Measurements from ENCODE around the gene HMGN2. TPM values are rescaled to one million over a fixed set of nuclear protein-coding genes. Genes with fewer than 3 reads are reported as not detected.

Gene HMGN2
- total RNA-seq: 150 TPM
- long read RNA-seq, transcript HMGN2-201 (6 exons, 1,191 nt): major isoform, 67 of 72 reads
- long read RNA-seq, partial matches to known transcripts: 2 of 72 reads
- long read RNA-seq, other reads (novel, unspliced or antisense): 1 of 72 reads

GRCh38 chr1:26472320-26472900, at the start of gene HMGN2:
HMGN2 (plus strand) TSS chr1:26472440; CDS start chr1:26472613, 173 bp downstream.
- intact Hi-C loops (cut with DNase I): no loop called here
- peak; percentile 94 for DNase-seq (ENCODE audit: missing footprints)

GRCh38 chr1:26429721-26430120, 42.5 kb upstream of the HMGN2 start:
- DNase-seq (ENCODE audit: missing footprints): no peak
- intact Hi-C loops (cut with DNase I): no loop called here

More at GRCh38 chr1:26472320-26472900, at the start of gene HMGN2:
- ATAC-seq: peak; percentile 82

GRCh38 chr1:26431979-26432695, 40.1 kb upstream of the HMGN2 start, which contains the start of gene DHDDS:
DHDDS (plus strand) TSS chr1:26432321; CDS start chr1:26432946, 625 bp downstream.
- peak; percentile 100 for DNase-seq (ENCODE audit: missing footprints)
- intact Hi-C loops (cut with DNase I): no loop called here
- peak; percentile 100 for ATAC-seq

More at GRCh38 chr1:26429721-26430120, 42.5 kb upstream of the HMGN2 start:
- no peak for ATAC-seq

GRCh38 chr1:26432793-26433192, 39.4 kb upstream of the HMGN2 start:
- intact Hi-C loops (cut with DNase I): no loop called here
- no peak for ATAC-seq
- DNase-seq (ENCODE audit: missing footprints): no peak

- DNase-seq (ENCODE audit: missing footprints): no peak
- no peak for ATAC-seq
- intact Hi-C loops (cut with DNase I): no loop called here
Observed at GRCh38 chr1:26434161-26434752, 38.0 kb upstream of the HMGN2 start.

- DNase-seq (ENCODE audit: missing footprints) (no peak), ATAC-seq (no peak)
- intact Hi-C loops (cut with DNase I): no loop called here
Observed at GRCh38 chr1:26438041-26438440, 34.2 kb upstream of the HMGN2 start.

GRCh38 chr1:26440259-26440658, 32.0 kb upstream of the HMGN2 start:
- ATAC-seq: no peak
- intact Hi-C loops (cut with DNase I): no loop called here
- DNase-seq (ENCODE audit: missing footprints): no peak

GRCh38 chr1:26449868-26450267, 22.4 kb upstream of the HMGN2 start:
- no peak for ATAC-seq
- DNase-seq (ENCODE audit: missing footprints): no peak

GRCh38 chr1:26450908-26451307, 21.3 kb upstream of the HMGN2 start:
- intact Hi-C loops (cut with DNase I): no loop called here
- DNase-seq (ENCODE audit: missing footprints) (no peak), ATAC-seq (no peak)

More at GRCh38 chr1:26449868-26450267, 22.4 kb upstream of the HMGN2 start:
- intact Hi-C loops (cut with DNase I): no loop called here

GRCh38 chr1:26452459-26453183, 19.6 kb upstream of the HMGN2 start:
- DNase-seq (ENCODE audit: missing footprints): no peak
- ATAC-seq: no peak
- intact Hi-C loops (cut with DNase I): no loop called here

- ATAC-seq: peak; percentile 10
- DNase-seq (ENCODE audit: missing footprints): no peak
- intact Hi-C loops (cut with DNase I): no loop called here
Observed at GRCh38 chr1:26459148-26459547, 13.1 kb upstream of the HMGN2 start.

GRCh38 chr1:26459573-26460031, 12.6 kb upstream of the HMGN2 start:
- peak; percentile 81 for ATAC-seq
- intact Hi-C loops (cut with DNase I): no loop called here
- no peak for DNase-seq (ENCODE audit: missing footprints)

GRCh38 chr1:26468911-26469310, 3.3 kb upstream of the HMGN2 start:
- DNase-seq (ENCODE audit: missing footprints) (no peak), ATAC-seq (no peak)
- intact Hi-C loops (cut with DNase I): no loop called here

GRCh38 chr1:26469558-26469957, 2.7 kb upstream of the HMGN2 start:
- no peak for DNase-seq (ENCODE audit: missing footprints)
- intact Hi-C loops (cut with DNase I): no loop called here
- no peak for ATAC-seq

- DNase-seq (ENCODE audit: missing footprints) (no peak), ATAC-seq (no peak)
- intact Hi-C loops (cut with DNase I): no loop called here
Observed at GRCh38 chr1:26470878-26471497, 1.3 kb upstream of the HMGN2 start.

GRCh38 chr1:26471498-26472319, 531 bp upstream of the HMGN2 start:
- peak; percentile 29 for ATAC-seq
- DNase-seq (ENCODE audit: missing footprints): peak; percentile 84
- intact Hi-C loops (cut with DNase I): no loop called here

GRCh38 chr1:26472901-26473845, 933 bp downstream of the HMGN2 start:
- peak; percentile 99 for DNase-seq (ENCODE audit: missing footprints)
- intact Hi-C loops (cut with DNase I): no loop called here
- ATAC-seq: peak; percentile 94
